K562 (cell line): ENCODE measurements around the gene RAMP2. TPM values are rescaled to one million over a fixed set of nuclear protein-coding genes. Genes with fewer than 3 reads are reported as not detected.

ENCODE experiments used
- DLX4 ChIP-seq: fragments of 250-450 bp; sonication (Bioruptor Pico); IDR thresholded peaks from 2 replicates; pipeline ENCODE4 v1.6.1; 2021; ENCODE audit warnings: mild to moderate bottlenecking
- HNRNPL ChIP-seq: fragments of 200-400 bp; formaldehyde crosslinking; IDR thresholded peaks from 2 replicates; pipeline ENCODE4 v1.6.1; 2017; ENCODE audit warnings: low read depth, mild to moderate bottlenecking, low read length
- HSF4 ChIP-seq: fragments of 250-450 bp; sonication (Bioruptor Pico); IDR thresholded peaks from 2 replicates; pipeline ENCODE4 v2.1.2; 2022; ENCODE audit warnings: mild to moderate bottlenecking, moderate library complexity, borderline replicate concordance
- JUN ChIP-seq, 2 experiments: sonication (generic) in 1 of 2; formaldehyde crosslinking in 1 of 2; IDR thresholded peaks; 2 replicates each; pipeline versions ENCODE4 v1.6.1 to v1.8.0; 2012 to 2022; ENCODE audit warnings: borderline replicate concordance in 2 of 2, mild to moderate bottlenecking in 2 of 2, improper control_type of control experiment in 1 of 2, low read depth in 1 of 2, low read length in 1 of 2, missing genetic modification reagents in 1 of 2
- MEF2A ChIP-seq: IDR thresholded peaks from 2 replicates; pipeline ENCODE4 v1.6.1; 2011; ENCODE audit warnings: low read depth, mild to moderate bottlenecking, low read length, moderate library complexity; ENCODE audit not compliant: control insufficient read depth
- NCOA1 ChIP-seq: fragments of 450-650 bp; IDR thresholded peaks from 2 replicates; pipeline ENCODE4 v1.6.1; 2016; ENCODE audit warnings: low read depth
- NFE2L1 ChIP-seq: fragments of 450-650 bp; IDR thresholded peaks from 2 replicates; pipeline ENCODE4 v1.6.1; 2016; ENCODE audit warnings: missing genetic modification characterization, low read depth, mild to moderate bottlenecking, missing compliant biosample characterization, moderate library complexity, borderline replicate concordance
- PKNOX1 ChIP-seq: fragments of 450-650 bp; IDR thresholded peaks from 2 replicates; pipeline ENCODE4 v1.6.1; 2016
- PURB ChIP-seq: sonication (generic); formaldehyde crosslinking; IDR thresholded peaks from 2 replicates; pipeline ENCODE4 v1.9.0; 2021; ENCODE audit warnings: low read depth, mild to moderate bottlenecking, missing genetic modification reagents
- PYGO2 ChIP-seq: fragments of 450-650 bp; IDR thresholded peaks from 2 replicates; pipeline ENCODE4 v1.6.1; 2016; ENCODE audit warnings: mild to moderate bottlenecking, missing genetic modification characterization, moderate library complexity, missing compliant biosample characterization
- TAF15 ChIP-seq: fragments of 200-400 bp; formaldehyde crosslinking; IDR thresholded peaks from 2 replicates; pipeline ENCODE4 v1.6.1; 2017; ENCODE audit warnings: mild to moderate bottlenecking, low read depth, low read length, moderate library complexity
- TCFL5 ChIP-seq: fragments of 250-450 bp; sonication (Bioruptor Pico); conservative IDR thresholded peaks from 2 replicates; pipeline ENCODE4 v1.6.1; 2021; ENCODE audit warnings: mild to moderate bottlenecking, moderate library complexity, matching md5 sums
- ZFPM2 ChIP-seq: fragments of 250-450 bp; sonication (Bioruptor Pico); IDR thresholded peaks from 2 replicates; pipeline ENCODE4 v1.5.1; 2022; ENCODE audit warnings: mild to moderate bottlenecking
- ZHX1 ChIP-seq: fragments of 150-350 bp; conservative IDR thresholded peaks from 2 replicates; pipeline ENCODE4 v1.6.1; 2014; ENCODE audit warnings: low read length
- ZNF212 ChIP-seq: fragments of 450-650 bp; formaldehyde crosslinking; IDR thresholded peaks from 2 replicates; pipeline ENCODE4 v1.4.0; 2020; ENCODE audit warnings: mild to moderate bottlenecking
- ZNF217 ChIP-seq: sonication (generic); formaldehyde crosslinking; IDR thresholded peaks from 2 replicates; pipeline ENCODE4 v1.8.0; 2022; ENCODE audit warnings: mild to moderate bottlenecking, missing genetic modification reagents
- ZNF592 ChIP-seq: fragments of 450-650 bp; IDR thresholded peaks from 2 replicates; pipeline ENCODE4 v1.6.1; 2017; ENCODE audit warnings: antibody characterized with exemption, mild to moderate bottlenecking
- polyA plus RNA-seq, 8 experiments: library from polyadenylated mRNA; depleted of rRNA in 4 of 8; stranded (reverse) in 5 of 8; unstranded in 3 of 8; fragments of >200 nt; fragmentation: Nextera tagmentation in 2 of 8; fragmentation: Illumina TruSeq in 1 of 8; extraction: Ambion mirVana in 2 of 8; extraction: Trizol in 1 of 8; gene quantifications; 2 replicates each; pipeline versions ENCODE4 v1.2.1 to v1.2.3, GENCODE V29; 2011 to 2014; ENCODE audit warnings: inconsistent platforms in 1 of 8, missing spikeins in 1 of 8
- total RNA-seq, 7 experiments: library from RNA; depleted of rRNA in 6 of 7; stranded (reverse); fragments of >200 nt in 6 of 7; fragmentation: Illumina TruSeq in 2 of 7; extraction: Trizol in 2 of 7; gene quantifications; 2 replicates each; pipeline versions ENCODE4 v1.2.1 to v1.2.3, GENCODE V29; 2011 to 2021; ENCODE audit warnings: low replicate concordance in 1 of 7

Gene RAMP2
- total and polyA plus RNA-seq, 9 of the 15 experiments (the other 6 are each of a cell fraction or from before 2014, with no cell fraction given): not detected

- TF ChIP-seq PKNOX1 (peak; percentile 78), JUN (IDR thresholded peaks at IDR 0.05; ENCODE audit: borderline replicate concordance, low read depth, low read length) (no peak), JUN (CRISPR knock-in tag; IDR thresholded peaks at IDR 0.05; ENCODE audit: borderline replicate concordance) (no peak), ZNF592 (peak; percentile 24; the same call in 1 of the 2 replicates), ZHX1 (no peak), ZFPM2 (CRISPR knock-in tag) (no peak), HSF4 (CRISPR knock-in tag) (no peak), ZNF212 (CRISPR knock-in tag) (no peak), DLX4 (CRISPR knock-in tag) (no peak), PYGO2 (tag) (no peak), ZNF217 (no peak), HNRNPL (no peak), MEF2A (peak; percentile 37; the same call in 1 of the 2 replicates), NFE2L1 (tag) (no peak), TCFL5 (CRISPR knock-in tag) (no peak), TAF15 (no peak), PURB (CRISPR knock-in tag) (no peak), NCOA1 (peak; percentile 98)
These were observed 12.4 kb downstream of the RAMP2 start, which contains the start of gene VPS25 (continued) for GRCh38 chr17:42773290-42774035.
